ENCODE measurements around the gene MRPL14. TPM values are rescaled to one million over a fixed set of nuclear protein-coding genes. Genes with fewer than 3 reads are reported as not detected.

The MRPL14 gene
- polyA plus RNA-seq: 51.4 TPM
- long read RNA-seq, donor 1, transcript MRPL14-201 (3 exons, 959 nt): major isoform, 11 of 11 reads
- long read RNA-seq, donor 1, partial matches to known transcripts: 0 of 11 reads
- long read RNA-seq, donor 1, other reads (novel, unspliced or antisense): 0 of 11 reads
- long read RNA-seq, donor 2, transcript MRPL14-201 (3 exons, 959 nt): major isoform, 50 of 2,556 reads
- long read RNA-seq, donor 2, partial matches to known transcripts: 2,476 of 2,556 reads
- long read RNA-seq, donor 2, other reads (novel, unspliced or antisense): 30 of 2,556 reads
- long read RNA-seq, donor 3, transcript MRPL14-201 (3 exons, 959 nt): major isoform, 58 of 2,602 reads
- long read RNA-seq, donor 3, partial matches to known transcripts: 1,959 of 2,602 reads
- long read RNA-seq, donor 3, other reads (novel, unspliced or antisense): 585 of 2,602 reads
- long read RNA-seq, donor 4, transcript MRPL14-201 (3 exons, 959 nt): major isoform, 6 of 6 reads
- long read RNA-seq, donor 4, partial matches to known transcripts: 0 of 6 reads
- long read RNA-seq, donor 4, other reads (novel, unspliced or antisense): 0 of 6 reads
- long read RNA-seq, donor 5, transcript MRPL14-201 (3 exons, 959 nt): major isoform, 24 of 24 reads
- long read RNA-seq, donor 5, partial matches to known transcripts: 0 of 24 reads
- long read RNA-seq, donor 5, other reads (novel, unspliced or antisense): 0 of 24 reads
- long read RNA-seq, donor 6, transcript MRPL14-201 (3 exons, 959 nt): major isoform, 22 of 93 reads
- long read RNA-seq, donor 6, partial matches to known transcripts: 71 of 93 reads
- long read RNA-seq, donor 6, other reads (novel, unspliced or antisense): 0 of 93 reads
- long read RNA-seq, donor 7, transcript MRPL14-201 (3 exons, 959 nt): major isoform, 23 of 23 reads
- long read RNA-seq, donor 7, partial matches to known transcripts: 0 of 23 reads
- long read RNA-seq, donor 7, other reads (novel, unspliced or antisense): 0 of 23 reads
- long read RNA-seq, donor 8, transcript MRPL14-201 (3 exons, 959 nt): major isoform, 47 of 58 reads
- long read RNA-seq, donor 8, partial matches to known transcripts: 6 of 58 reads
- long read RNA-seq, donor 8, other reads (novel, unspliced or antisense): 5 of 58 reads
- long read RNA-seq, donor 9, transcript MRPL14-201 (3 exons, 959 nt): major isoform, 38 of 43 reads
- long read RNA-seq, donor 9, partial matches to known transcripts: 0 of 43 reads
- long read RNA-seq, donor 9, other reads (novel, unspliced or antisense): 5 of 43 reads
- long read RNA-seq, donor 10, transcript MRPL14-201 (3 exons, 959 nt): major isoform, 50 of 104 reads
- long read RNA-seq, donor 10, partial matches to known transcripts: 48 of 104 reads
- long read RNA-seq, donor 10, other reads (novel, unspliced or antisense): 6 of 104 reads
- long read RNA-seq, donor 11, transcript MRPL14-201 (3 exons, 959 nt): major isoform, 38 of 65 reads
- long read RNA-seq, donor 11, partial matches to known transcripts: 22 of 65 reads
- long read RNA-seq, donor 11, other reads (novel, unspliced or antisense): 5 of 65 reads

GRCh38 chr6:44127186-44128019 is at the start of gene MRPL14, which contains the start of gene TMEM63B:
TSS of gene MRPL14 (minus strand) at chr6:44127452. CDS start at chr6:44116611, 10,841 bp downstream.
TSS of gene TMEM63B (plus strand) at chr6:44127554. CDS start at chr6:44134585, 7,031 bp downstream.
- Histone ChIP-seq H3K4me3 (ENCODE audit: low read length) (peak within 1 kb of the TSS; percentile 96), H3K4me1 (ENCODE audit: control insufficient read depth, insufficient read depth, low read length) (peaks cover 26% of the 10 kb centered on the region), H3K27me3 (ENCODE audit: control insufficient read depth, insufficient read depth, low read length) (no peaks in the 10 kb centered on the region), H3K27ac (ENCODE audit: low read length) (peak within 1 kb of the TSS; percentile 81), H3K9me3 (ENCODE audit: control insufficient read depth, low read depth, low read length) (peaks cover 2% of the 10 kb centered on the region), H3K36me3 (ENCODE audit: control insufficient read depth, insufficient read depth, low read length) (no peaks in the 10 kb centered on the region)
- DNase-seq: peak; percentile 86 to 92
- WGBS (ENCODE audit: insufficient coverage, low lambda C conversion rate): no CpG with 5 or more reads among the region's 80 CpGs

DNA sequence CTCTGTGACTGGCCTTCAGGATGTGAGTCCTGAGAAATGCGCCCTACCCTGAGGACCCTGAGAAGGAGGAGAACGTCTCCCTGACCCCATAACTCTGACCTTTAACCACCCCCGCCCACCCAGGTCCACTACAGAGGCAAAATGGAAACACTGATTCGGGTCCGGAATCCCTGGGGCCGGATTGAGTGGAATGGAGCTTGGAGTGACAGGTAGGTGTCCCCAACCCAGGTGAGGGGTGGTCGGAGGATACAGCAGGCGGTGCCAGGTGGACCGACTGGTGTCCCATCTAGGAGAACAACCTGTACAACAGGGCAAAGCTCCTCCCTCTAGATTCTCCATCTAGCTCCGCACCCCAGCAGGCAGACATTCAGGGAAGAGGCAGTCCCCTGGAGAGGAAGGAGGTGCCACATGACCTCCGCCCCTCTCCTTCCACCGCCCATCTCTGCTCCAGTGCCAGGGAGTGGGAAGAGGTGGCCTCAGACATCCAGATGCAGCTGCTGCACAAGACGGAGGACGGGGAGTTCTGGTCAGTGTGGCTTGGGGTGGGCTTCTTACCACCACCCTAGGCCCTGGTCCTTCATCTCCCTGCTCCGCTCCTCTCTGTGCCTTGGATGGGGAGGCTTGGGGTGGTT is 49.0 kb upstream of the MRPL14 start:
- Histone ChIP-seq H3K27ac (ENCODE audit: low read length) (no peak overlapping the region), H3K4me3 (ENCODE audit: low read length) (no peak overlapping the region), H3K36me3 (ENCODE audit: control insufficient read depth, insufficient read depth, low read length) (no peaks in the 10 kb centered on the region), H3K9me3 (ENCODE audit: control insufficient read depth, low read depth, low read length) (peaks cover under 1% of the 10 kb centered on the region), H3K27me3 (ENCODE audit: control insufficient read depth, insufficient read depth, low read length) (no peaks in the 10 kb centered on the region), H3K4me1 (ENCODE audit: control insufficient read depth, insufficient read depth, low read length) (no peaks in the 10 kb centered on the region)
- DNase-seq: no peak
- no CpG with 5 or more reads among the region's 15 CpGs for WGBS (ENCODE audit: insufficient coverage, low lambda C conversion rate)

DNA sequence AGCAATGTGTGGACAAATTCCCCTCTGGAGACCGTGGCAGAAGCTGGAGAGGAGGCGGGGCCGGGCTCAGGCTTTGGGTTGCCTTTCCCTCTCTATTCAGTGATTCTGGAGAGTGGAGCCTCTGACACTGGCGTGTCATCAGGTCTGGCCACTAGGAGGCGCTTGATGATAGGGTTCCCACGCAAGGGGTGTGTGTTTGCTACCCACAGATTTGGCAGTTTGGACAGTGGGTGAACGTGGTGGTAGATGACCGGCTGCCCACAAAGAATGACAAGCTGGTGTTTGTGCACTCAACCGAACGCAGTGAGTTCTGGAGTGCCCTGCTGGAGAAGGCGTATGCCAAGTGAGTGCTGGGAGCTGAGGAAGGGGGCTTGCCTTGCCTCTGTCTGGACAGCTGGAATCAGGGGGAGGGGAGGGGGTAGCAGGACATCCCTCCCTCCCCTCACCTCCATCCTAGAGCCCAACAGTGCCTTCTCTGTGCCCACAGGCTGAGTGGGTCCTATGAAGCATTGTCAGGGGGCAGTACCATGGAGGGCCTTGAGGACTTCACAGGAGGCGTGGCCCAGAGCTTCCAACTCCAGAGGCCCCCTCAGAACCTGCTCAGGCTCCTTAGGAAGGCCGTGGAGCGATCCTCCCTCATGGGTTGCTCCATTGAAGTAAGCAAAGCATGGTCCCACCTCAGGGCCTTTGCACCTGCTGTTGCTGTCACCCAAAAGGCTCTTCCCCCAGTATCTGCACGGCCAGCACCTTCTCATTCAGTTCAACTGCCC is 45.7 kb upstream of the MRPL14 start:
- H3K4me1 ChIP-seq (ENCODE audit: control insufficient read depth, insufficient read depth, low read length): peaks cover 7% of the 10 kb centered on the region

GRCh38 chr6:44171899-44172546 is 44.8 kb upstream of the MRPL14 start:
- no peak overlapping the region for H3K4me3 ChIP-seq (ENCODE audit: low read length)
- WGBS (ENCODE audit: insufficient coverage, low lambda C conversion rate): no CpG with 5 or more reads among the region's 12 CpGs
- no peaks in the 10 kb centered on the region for H3K36me3 ChIP-seq (ENCODE audit: control insufficient read depth, insufficient read depth, low read length)
- H3K27me3 ChIP-seq (ENCODE audit: control insufficient read depth, insufficient read depth, low read length): peaks cover 3% of the 10 kb centered on the region
- no peak overlapping the region for H3K27ac ChIP-seq (ENCODE audit: low read length)
- peaks cover 7% of the 10 kb centered on the region for H3K4me1 ChIP-seq (ENCODE audit: control insufficient read depth, insufficient read depth, low read length)
- no peak for DNase-seq
- H3K9me3 ChIP-seq (ENCODE audit: control insufficient read depth, low read depth, low read length): no peaks in the 10 kb centered on the region

More for the DNA sequence above, 45.7 kb upstream of the MRPL14 start:
- Histone ChIP-seq H3K9me3 (ENCODE audit: control insufficient read depth, low read depth, low read length) (no peaks in the 10 kb centered on the region), H3K4me3 (ENCODE audit: low read length) (no peak overlapping the region), H3K36me3 (ENCODE audit: control insufficient read depth, insufficient read depth, low read length) (no peaks in the 10 kb centered on the region), H3K27me3 (ENCODE audit: control insufficient read depth, insufficient read depth, low read length) (peaks cover 3% of the 10 kb centered on the region), H3K27ac (ENCODE audit: low read length) (no peak overlapping the region)
- peak; percentile 44 to 47 for DNase-seq
- WGBS (ENCODE audit: insufficient coverage, low lambda C conversion rate): no CpG with 5 or more reads among the region's 15 CpGs

GRCh38 chr6:44169886-44170570 is 42.8 kb upstream of the MRPL14 start:
- Histone ChIP-seq H3K27me3 (ENCODE audit: control insufficient read depth, insufficient read depth, low read length) (peaks cover 3% of the 10 kb centered on the region), H3K4me3 (ENCODE audit: low read length) (no peak overlapping the region), H3K9me3 (ENCODE audit: control insufficient read depth, low read depth, low read length) (no peaks in the 10 kb centered on the region), H3K27ac (ENCODE audit: low read length) (no peak overlapping the region), H3K4me1 (ENCODE audit: control insufficient read depth, insufficient read depth, low read length) (peaks cover 7% of the 10 kb centered on the region), H3K36me3 (ENCODE audit: control insufficient read depth, insufficient read depth, low read length) (no peaks in the 10 kb centered on the region)
- no peak for DNase-seq
- no CpG with 5 or more reads among the region's 10 CpGs for WGBS (ENCODE audit: insufficient coverage, low lambda C conversion rate)

DNA sequence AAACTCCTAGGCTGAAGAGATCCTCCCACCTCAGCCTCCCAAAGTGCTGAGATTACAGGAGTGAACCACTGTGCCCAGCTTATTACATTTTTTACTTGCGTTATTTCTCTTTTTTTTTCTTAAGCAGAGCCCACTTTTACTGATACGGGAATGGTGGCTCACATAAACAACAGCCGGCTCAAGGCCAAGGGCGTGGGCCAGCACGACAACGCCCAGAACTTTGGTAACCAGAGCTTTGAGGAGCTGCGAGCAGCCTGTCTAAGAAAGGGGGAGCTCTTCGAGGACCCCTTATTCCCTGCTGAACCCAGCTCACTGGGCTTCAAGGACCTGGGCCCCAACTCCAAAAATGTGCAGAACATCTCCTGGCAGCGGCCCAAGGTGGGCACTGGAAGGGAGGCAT is 41.9 kb upstream of the MRPL14 start:
- Histone ChIP-seq H3K27ac (ENCODE audit: low read length) (no peak overlapping the region), H3K9me3 (ENCODE audit: control insufficient read depth, low read depth, low read length) (no peaks in the 10 kb centered on the region), H3K27me3 (ENCODE audit: control insufficient read depth, insufficient read depth, low read length) (peaks cover 3% of the 10 kb centered on the region), H3K36me3 (ENCODE audit: control insufficient read depth, insufficient read depth, low read length) (no peaks in the 10 kb centered on the region), H3K4me1 (ENCODE audit: control insufficient read depth, insufficient read depth, low read length) (peaks cover 7% of the 10 kb centered on the region), H3K4me3 (ENCODE audit: low read length) (no peak overlapping the region)
- WGBS (ENCODE audit: insufficient coverage, low lambda C conversion rate): 20% methylated on average over 1 of the region's 9 CpGs
- no peak for DNase-seq

GRCh38 chr6:44167567-44167966 is 40.3 kb upstream of the MRPL14 start:
- peaks cover 3% of the 10 kb centered on the region for H3K27me3 ChIP-seq (ENCODE audit: control insufficient read depth, insufficient read depth, low read length)
- DNase-seq: no peak
- no peak overlapping the region for H3K4me3 ChIP-seq (ENCODE audit: low read length)
- peaks cover 7% of the 10 kb centered on the region for H3K4me1 ChIP-seq (ENCODE audit: control insufficient read depth, insufficient read depth, low read length)
- no peaks in the 10 kb centered on the region for H3K36me3 ChIP-seq (ENCODE audit: control insufficient read depth, insufficient read depth, low read length)
- no peaks in the 10 kb centered on the region for H3K9me3 ChIP-seq (ENCODE audit: control insufficient read depth, low read depth, low read length)
- H3K27ac ChIP-seq (ENCODE audit: low read length): no peak overlapping the region
- no CpG with 5 or more reads among the region's 1 CpG for WGBS (ENCODE audit: insufficient coverage, low lambda C conversion rate)

Measured in large intestine (tissue), 12 donors.